CD4-positive, alpha-beta T cell treated with Interleukin-17A for 4 hours (primary cell): Measurements from ENCODE around the gene CNOT6.
"Not testable (repeated sequence)": the region's sequence is repeated elsewhere in the genome, so short reads cannot be mapped to it uniquely, and the experiment has no call there.

Source experiments
- DNase-seq: peaks from one replicate; pipeline ENCODE4 v3.0.0-alpha.2; 2020; ENCODE audit warnings: mixed read lengths

CNOT6 gene

DNA sequence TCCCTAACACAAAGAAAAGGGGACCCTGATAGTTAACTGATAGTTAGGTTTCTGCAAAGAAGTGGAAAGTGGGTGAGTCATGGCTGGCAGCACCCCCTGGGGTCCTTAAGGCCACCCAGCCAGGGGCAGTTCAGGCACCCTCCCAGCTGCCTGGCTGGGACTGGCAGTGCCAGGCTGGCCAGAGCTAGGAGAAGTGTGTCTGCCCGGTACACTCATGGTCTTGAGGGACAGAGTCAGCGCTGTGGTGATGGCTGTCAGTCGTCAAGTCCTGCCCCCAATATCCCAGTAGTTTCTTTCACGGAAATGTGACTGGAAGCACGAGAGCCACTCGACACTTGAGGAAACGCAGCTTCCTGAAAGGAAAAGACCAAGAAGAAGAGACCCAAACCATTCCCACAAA lies 22.3 kb upstream of the CNOT6 start:
- no peak for DNase-seq

DNA sequence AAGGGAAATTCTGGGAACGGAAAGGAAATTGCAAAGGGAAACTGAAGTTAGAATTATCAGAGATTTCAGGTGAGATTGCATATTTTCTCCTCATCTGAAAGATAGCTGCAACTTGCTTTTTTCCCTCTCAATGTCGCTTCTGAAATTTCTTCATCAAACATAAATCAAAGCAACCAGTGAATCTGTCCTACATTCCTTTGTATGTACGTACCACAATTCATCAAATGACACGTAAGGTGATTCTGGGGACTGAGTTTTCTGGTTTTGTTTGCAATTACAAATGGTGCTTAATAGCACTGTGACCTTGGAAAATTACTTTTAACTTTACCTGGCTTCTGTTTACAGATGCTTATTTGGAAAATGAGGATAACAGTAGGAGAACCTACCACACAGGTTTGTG lies 21.9 kb upstream of the CNOT6 start:
- no peak for DNase-seq

DNA sequence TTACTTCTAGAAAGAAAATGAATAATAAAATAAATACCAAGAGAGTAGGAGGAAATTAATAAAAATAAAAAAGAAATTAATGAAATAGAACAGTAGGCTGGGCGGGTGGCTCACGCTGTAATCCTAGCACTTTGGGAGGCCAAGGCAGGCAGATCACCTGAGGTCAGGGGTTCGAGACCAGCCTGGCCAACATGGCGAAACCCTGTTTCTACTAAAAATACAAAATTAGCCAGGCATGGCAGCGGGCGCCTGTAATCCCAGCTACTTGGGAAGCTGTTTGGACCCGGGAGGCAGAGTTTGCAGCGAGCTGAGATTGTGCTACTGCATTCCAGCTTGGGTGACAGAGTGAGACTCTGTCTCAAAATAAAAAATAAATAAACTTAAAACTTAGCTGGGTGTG lies 20.8 kb upstream of the CNOT6 start:
- not testable (repeated sequence) for DNase-seq

DNA sequence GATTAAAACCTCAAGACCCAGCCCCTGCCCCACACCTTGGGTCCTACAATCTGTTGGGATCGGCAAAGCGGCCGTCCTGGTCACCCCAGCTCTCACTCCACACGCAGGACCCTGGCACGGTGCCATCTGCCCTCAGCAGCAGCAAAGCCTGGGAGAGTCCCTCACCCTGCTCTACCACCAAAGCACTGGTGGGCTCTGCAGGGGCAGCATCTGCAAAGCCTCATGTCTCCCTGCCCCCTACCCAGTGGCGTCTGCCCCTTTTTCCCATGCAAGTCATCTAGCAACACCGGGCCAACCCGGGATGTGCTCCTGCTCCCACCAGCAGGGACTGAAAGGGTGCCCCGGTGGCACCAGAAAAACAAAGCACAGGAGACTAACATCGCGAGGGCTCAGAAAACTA lies 19.6 kb upstream of the CNOT6 start:
- no peak for DNase-seq

DNA sequence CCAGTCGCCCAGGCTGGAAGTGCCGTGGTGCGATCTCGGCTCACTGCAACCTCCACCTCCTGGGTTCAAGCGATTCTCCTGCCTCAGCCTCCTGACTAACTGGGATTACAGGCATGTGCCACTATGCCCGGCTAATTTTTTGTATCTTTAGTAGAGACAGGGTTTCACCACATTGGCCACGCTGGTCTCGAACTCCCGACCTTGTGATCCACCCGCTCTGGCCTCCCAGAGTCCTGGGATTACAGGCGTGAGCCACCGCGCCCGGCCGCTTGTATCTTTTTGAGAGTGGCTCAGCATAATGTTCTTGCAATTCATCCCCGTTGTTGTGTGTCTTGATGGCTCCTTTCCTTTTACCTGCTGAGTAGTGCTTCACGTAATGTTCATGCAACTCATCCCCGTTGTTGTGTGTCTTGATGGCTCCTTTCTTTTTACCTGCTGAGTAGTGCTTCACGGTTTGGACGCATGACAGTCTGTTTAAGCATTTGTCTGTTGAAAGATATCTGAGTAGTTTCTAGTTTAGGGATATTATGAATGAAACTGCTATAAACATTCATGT lies 18.1 kb upstream of the CNOT6 start:
- not testable (repeated sequence) for DNase-seq

DNA sequence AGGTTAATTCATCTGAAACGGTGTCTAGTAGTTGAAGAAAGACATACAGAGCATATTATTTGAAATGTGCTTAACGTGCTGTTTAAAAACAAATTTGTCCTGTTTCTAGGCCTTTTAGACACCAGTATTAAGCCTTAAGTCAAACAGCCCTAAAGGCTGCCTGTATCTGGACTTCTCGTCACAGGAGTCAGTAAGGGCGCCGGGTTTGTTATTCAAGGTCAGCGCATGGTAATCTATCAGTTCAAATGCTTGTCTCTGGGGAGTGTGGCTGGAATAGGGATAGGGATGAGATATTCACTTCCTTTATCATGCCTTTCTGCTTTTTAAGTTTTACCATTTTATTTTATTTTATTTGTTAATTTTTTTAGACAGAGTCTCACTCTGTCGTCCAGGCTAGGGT lies 9.4 kb upstream of the CNOT6 start:
- no peak for DNase-seq

DNA sequence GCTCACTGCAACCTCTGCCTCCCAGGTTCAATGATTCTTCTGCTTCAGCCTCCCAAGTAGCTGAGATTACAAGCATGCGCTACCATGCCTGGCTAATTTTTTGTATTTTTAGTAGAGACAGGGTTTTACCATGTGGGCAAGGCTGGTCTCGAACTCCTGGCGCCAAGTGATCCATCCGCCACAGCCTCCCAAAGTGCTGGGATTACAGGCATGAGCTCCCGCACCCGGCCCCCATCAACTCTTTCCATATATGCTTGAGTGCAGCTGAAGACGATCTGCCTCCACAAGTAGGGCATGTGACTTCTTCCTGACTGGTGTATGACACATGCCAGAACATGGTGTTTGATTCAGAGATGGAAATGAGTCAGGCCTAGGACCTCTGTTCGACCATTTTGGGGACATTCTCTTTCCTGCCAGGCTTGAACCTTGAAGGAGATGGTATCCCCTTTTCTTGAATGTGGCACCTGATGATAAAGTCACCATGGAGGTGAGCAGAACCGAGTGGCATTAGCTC lies 7.5 kb upstream of the CNOT6 start:
- DNase-seq: no peak

DNA sequence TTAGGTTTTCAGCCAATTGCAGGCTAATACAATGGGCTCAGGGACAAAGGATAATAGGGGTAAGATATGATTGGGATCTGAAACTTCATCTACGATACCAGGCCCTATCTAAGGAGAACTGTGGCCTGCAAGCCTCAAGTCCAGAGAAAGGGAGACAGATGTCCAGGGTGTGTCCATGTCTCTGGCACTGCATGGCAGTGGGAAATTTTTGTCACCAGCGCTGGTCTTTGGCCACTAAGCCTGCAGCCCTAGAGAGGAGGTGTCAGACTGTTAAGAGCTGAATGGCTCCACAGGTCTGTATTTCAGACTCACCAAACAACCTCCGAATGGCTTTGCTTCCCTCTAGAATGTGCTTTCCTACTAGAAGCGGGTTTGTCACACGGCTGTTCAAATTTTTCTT lies 6.6 kb upstream of the CNOT6 start:
- DNase-seq: no peak

DNA sequence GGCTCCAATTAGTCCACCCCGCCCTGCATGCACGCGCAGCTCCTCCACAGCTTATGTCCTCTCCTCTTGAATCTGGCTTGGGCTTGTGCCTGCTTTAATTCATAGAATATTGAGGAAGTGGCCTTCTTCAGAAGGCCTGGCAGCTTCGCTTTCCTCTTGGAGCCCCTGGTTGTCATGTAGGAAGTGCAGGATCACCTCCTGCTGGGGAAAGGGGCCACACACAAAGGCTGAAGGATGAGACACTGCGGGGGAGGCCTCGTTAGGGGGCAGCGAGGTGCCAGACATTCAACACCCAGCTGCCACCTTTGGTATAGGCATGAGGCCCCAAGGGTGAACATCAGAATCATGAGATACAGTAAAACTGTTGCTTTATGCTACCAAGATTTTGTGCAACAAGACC lies 2.7 kb upstream of the CNOT6 start:
- no peak for DNase-seq

DNA sequence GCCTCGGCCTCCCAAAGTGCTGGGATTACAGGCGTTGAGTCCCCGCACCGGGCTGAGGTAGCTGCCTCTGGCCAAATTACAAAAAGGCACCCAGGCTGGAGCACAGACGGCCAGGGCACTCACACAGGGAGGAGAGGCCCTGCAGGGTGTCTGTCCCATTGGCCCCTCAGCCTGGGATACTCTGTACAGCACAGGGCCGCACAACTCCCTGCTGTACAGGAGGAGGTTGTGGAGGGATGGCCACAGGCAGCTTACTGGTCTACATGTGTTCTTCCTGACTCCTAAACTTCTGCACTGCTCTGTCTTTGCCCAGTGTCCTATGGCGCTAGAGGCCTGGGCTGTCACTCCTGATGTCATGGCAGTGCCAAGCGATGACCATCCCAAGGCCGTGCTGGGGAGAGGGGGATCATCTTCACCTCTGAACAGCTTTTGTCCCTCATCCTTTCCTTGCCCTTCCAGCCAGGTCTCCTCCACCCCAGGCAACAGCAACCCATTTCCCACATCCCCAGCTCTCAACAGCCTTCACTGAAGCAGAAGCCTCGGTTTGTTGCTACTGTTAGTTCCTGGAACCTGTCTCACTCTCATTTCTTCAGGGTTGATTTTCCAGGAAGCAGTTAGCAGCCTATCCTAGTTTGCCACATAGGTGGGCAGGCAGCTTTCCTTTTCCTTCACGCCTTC lies 1.8 kb upstream of the CNOT6 start:
- no peak for DNase-seq

DNA sequence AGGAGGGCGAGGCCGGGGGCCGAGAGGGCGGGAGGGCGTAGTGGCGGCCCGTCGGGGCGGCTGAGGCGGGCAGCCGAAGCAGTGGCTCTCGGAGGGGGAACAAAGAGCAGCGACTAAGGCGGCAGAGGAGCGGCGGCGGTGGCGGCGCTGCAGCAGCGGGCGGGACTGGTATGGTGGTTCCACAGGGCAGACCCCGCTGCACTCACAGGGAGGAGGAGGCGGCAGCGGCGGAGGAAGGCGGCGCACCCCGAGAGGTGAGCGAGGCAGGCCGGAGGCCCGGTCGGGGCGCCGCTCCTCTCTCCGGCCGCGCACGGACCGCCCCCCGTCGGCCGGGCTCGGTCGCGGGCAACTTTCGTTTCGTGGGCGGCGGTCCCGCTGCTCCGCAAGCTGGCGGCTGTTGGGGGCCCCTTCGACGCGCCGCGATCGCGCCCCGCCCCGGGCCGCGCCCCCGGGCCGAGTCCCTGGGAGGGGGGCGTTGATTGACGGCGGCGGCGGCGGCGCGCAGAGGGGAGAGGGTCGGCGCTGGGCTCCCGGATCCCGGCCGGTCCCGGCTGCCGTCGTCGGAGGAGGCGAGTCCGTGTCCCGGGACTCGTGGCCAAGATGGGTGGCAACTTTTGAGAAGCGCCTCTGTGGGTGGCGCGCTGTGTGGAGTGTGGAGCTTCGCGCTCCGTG lies 467 bp downstream of the CNOT6 start:
- peak; percentile 65 for DNase-seq

DNA sequence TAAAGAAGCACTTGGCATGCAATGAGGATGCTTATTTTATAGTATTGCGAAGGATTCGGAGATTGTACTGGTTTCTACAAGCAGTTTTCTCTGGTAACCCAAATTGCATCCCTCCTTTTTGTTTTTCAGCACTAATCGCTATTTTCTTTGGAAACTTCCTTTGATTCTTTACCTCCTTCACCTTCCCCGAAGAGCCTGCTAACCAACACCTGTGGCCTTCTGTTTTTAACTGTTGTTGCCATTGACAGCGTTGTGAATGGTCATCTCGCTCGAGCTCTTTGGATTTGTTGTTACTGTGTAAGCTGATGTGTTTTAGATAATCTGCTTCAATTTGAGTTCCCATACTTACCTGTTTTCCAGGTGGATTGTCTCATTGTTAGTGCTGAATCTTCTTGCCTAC lies 1.1 kb downstream of the CNOT6 start:
- DNase-seq: no peak

DNA sequence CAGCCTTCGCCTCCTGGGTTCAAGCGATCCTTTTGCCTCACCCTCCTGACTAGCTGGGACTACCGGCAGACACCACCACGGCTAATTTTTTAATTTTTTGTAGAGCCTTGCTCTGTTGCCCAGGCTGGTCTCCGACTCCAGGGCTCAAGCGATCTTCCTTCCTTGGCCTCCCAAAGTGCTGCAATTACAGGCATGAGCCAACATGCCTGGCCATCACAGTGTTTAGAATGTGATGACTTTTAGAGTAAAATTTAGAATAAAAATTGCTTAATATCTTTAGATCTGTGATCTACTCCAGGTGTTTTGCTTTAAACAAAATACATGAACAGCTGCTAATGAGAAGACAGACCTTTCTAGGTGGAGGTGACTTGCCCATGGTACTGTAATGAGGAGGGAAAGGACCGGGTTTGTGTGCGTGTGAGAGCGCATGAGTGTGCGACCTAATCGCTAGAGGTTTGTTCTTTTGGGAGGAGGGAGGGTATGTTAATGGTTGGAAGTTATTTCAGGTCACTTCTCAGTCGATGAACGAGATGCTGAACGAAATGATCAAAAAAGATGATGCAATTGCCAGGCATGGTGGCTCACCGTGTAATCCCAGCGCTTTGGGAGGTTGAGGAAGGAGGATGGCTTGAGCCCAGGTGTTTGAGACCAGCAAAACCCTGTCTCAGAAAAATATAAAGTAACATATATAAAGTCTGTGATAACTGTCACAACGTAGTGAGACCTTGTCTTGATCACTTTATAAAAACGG lies 2.0 kb downstream of the CNOT6 start:
- DNase-seq: no peak

DNA sequence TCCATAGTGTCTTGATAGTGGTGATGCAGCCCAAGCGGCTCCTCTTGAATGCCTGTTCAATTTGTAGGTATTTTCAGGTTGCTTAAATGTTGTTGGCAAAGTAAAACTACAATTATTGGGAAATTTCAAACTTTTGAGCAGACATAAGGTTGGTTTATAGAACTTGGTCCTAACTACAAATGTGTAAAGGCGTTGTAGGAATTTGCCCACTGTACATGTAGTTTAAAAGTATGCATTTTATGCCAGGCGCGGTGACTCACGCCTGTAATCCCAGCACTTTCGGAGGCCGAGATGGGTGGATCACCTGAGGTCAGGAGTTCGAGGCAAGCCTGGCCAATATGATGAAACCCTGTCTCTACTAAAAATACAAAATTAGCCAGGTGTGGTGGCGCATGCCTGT lies 2.6 kb downstream of the CNOT6 start:
- DNase-seq: not testable (repeated sequence)

DNA sequence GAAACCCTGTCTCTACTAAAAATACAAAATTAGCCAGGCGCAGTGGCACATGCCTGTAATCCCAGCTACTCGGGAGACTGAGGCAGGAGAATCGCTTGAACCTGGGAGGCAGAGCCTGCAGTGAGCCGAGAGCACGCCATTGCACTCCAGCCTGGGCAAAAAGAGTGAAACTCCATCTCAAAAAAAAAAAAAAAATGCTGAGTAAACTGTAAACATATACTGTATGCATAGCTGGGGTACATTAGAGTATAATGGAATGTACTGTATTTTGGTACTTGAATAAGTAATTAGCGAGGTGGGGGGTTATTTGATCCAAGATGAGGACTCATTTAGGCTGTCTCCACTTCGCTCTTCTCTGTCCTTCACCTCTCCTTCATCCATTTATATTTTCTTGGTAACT lies 3.7 kb downstream of the CNOT6 start:
- DNase-seq: not testable (repeated sequence)

DNA sequence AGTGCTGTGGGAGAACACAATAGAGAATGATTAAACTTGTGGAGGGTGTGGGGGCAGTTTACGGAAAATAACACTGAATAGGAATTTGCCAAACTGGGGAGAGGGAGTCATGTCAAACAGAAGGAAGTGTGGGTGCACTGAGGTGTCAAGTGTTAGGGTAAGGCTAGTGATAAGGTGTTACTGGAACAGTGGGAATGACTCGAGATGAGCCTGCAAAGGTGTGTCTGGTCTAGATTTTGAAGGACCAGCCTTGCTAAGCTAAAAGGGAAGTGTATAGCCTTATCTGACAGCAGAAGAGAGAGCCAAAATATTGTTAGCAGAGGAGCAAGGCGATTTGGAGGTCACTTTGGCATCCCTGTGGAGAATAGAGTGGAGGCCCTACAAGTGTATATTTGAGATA lies 4.2 kb downstream of the CNOT6 start:
- no peak for DNase-seq

DNA sequence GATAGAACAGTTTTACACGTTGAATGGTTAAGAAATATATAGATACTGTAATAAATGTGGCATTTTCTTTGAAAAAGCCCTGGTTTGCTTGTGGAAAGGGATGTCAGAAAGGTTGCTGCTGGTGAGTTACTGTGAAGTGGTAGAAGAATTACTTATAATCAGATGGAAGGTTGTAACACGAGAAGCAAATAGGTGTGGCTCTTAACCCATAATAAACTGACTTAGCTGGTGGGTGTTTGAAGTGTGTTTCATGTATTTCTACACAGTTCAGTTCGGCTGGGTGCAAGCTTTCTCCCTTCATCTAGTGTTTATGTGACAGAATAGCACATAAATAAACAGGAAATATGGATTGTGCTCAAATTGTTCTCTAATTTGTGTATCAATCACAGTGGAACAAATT lies 5.5 kb downstream of the CNOT6 start:
- DNase-seq: no peak

DNA sequence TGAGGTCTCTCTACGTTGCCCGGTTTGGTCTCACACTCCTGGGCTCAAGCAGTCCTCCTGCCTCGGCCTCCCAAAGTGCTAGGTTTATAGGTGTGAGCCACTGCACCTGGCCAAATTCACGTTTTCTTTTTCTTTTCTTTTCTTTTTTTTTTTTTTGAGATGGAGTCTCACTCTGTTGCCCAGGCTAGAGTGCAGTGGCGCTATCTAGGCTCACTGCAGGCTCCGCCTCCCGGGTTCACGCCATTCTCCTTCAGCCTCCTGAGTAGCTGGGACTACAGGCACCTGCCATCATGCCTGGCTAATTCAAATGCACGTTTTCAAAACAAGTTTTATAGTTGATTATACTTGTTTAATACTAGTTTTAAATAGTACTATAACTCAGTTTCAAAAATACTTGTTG lies 6.1 kb downstream of the CNOT6 start:
- DNase-seq: not testable (repeated sequence)

DNA sequence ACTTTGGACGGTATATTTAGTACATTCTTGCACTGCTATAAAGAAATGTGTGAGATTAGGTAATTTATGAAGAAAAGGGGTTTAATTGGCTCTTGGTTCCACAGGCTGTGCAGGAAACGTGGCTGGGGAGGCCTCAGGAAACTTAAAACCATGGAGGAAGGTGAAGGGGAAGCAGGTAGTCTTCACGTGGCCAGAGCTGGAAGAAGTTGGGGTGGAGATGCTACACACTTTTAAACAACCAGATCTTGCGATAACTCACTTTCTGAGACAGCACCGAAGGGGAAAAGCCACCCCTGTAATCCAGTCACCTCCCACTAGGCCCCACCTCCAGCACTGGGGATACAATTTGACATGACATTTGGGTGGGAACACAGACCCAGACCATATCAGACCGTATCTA lies 13.5 kb downstream of the CNOT6 start:
- no peak for DNase-seq

DNA sequence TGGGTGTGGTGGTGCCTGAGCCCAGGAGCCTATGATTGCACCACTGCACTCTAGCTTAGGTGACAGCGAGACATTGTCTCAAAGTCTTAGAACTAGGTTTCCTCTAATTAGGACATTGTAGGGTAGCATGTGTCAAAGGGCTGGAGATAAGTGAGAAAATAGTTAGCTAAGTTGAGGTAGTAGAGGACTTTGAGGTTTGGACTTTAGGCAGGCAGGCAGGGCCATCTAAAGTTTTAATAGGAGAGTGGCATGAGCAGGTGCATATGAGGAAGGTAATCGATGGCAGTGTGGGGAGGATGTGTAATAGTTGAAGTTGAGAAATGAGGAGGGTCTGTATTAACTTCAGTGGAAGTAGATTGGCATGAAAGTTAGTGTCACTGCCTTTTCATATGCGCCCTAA lies 21.1 kb downstream of the CNOT6 start:
- no peak for DNase-seq

DNA sequence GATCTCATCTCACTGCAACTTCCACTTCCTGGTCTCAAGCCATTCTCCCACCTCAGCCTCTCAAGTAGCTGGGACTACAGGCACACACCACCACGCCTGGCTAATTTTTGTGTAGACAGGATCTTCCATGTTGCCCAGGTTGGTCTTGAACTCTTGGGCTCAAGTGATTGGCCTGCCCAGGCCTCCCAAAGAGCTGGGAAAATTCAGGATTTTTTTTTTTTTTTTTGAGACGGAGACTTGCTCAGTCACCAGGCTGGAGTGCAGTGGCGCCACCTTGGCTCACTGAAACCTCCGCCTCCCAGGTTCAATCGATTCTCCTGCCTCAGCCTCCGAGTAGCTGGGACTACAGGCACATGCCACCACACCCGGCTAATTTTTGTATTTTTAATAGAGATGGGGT lies 21.8 kb downstream of the CNOT6 start:
- DNase-seq: not testable (repeated sequence)

DNA sequence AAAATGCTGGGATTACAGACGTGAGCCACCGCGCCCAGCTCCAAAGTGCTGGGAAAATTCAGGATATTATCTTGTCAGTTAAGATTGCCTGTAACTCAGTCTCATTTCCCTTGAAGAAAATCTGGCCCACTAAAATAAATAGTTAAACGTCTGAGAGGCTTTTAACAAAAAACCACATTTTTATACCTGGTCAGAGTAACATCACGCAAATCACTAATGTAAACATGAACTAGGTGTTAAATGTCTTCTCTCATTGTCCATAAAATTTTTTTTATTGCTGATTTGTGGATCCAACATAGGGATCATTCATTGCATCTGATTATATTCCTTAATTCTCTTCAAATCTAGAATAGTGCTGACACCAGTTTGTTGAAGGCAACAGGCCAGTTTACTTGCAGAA lies 22.3 kb downstream of the CNOT6 start:
- no peak for DNase-seq

DNA sequence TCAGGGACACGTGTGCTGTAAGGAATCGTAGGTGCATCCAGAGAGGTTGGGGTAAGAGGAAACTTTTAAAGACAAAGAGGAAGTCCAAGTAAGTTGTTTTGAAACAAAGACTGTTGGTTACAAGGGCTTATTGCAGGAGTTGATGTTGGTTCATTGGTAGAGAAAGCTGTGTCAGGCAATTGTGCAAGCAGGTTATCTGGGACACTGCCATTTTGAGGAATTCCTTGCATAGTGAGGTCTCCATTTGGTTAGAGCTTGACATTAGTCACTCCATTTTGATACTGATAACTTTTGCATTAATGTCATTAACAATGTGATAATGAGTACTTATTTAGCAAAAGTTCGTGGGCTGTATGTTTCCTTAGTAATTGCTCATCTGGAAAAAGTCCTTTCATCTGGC lies 24.9 kb downstream of the CNOT6 start:
- no peak for DNase-seq

DNA sequence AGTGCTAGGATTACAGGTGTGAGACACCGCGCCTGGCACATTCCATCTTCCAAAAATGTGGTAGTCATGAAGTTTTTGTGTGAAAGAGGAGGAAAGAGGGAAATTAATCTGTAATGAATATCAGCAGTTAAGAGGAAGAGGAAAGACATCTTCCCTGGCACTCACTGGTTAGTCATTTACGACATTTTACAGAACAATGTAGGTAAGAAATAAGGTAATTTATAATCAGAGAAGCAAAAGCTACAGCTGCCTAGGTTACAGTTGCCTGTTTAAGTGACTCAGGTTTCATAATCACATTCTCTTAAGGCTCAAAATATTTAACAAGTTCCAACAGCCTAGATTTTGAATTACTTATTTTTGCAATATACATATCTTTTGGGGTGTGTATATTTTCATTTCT lies 26.9 kb downstream of the CNOT6 start:
- DNase-seq: no peak
